ENCODE measurements around the gene CD84. TPM values are rescaled to one million over a fixed set of nuclear protein-coding genes. Genes with fewer than 3 reads are reported as not detected.

Gene CD84
- polyA plus RNA-seq, 1 donor (not counting 4 experiments of a cell fraction or from before 2014, with no cell fraction given) = not detected

DNA sequence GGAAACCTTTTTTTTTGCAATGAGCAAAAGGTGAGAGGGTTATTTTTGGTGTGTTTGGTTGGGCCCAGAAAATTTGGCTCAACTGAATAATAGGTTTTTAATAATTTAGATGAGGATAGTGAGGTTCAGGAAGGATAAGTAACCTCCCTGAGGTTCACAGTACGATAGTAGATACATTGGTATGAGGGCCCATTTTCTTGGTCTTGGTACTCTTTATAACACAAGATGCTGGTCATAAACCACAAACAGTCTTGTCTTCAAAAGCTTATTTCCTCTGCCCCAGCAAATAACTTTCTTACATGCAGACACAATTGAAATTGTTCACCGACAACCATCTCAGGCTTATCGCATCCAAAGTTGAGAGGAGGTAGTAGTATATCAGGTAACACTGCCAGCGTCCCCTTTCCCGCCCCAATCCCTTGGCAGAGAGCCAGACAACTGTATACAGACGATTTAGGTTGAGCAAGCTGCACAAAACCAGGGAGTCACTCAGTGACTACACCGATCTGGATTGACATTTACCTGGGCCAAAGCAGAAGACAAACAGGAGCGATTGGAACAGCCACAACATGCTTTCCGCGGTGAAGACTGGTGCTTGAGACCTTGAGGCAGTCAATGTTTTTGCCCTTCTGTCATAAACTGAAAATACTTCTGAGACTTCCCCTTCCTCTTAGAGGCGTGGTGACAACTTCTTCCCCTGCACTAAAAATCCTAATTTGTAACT is 56.5 kb downstream of the CD84 start, which contains the start of gene SLAMF6:
TSS of gene SLAMF6 (minus strand) at position 634 of the 724 bp plus-strand sequence. CDS start at position 571, 63 bp downstream.
- dilution Hi-C loops (cut with MboI; ENCODE audit: extremely low pct_ligation_motif_present, low sequenced_read_pairs) = no loop called here
- Histone ChIP-seq H3K4me2 (ENCODE audit: control insufficient read depth, extremely low read depth, insufficient read depth, low read depth, low read length) (no peak within 1 kb of the TSS), H3K9me1 (ENCODE audit: control insufficient read depth, extremely low read depth, insufficient read depth, low read length) (no peaks in the 10 kb centered on the region), H4K20me1 (ENCODE audit: control insufficient read depth, extremely low read depth, insufficient read depth, low read length) (no peaks in the 10 kb centered on the region), H3K36me3 (ENCODE audit: control insufficient read depth in 2 of 2, extremely low read depth in 1 of 2, insufficient read depth in 2 of 2, low read length in 2 of 2) (no peaks in the 10 kb centered on the region), H3K9ac (ENCODE audit: control insufficient read depth, extremely low read depth, insufficient read depth, low read length) (no peak within 1 kb of the TSS), H3K27ac (ENCODE audit: control insufficient read depth, insufficient read depth, low read length) (no peak within 1 kb of the TSS), H2AFZ (ENCODE audit: control insufficient read depth, low read length) (no peak within 1 kb of the TSS), H3K9me3 (ENCODE audit: control insufficient read depth, low read depth, low read length) (no peaks in the 10 kb centered on the region), H3K4me1 (ENCODE audit: control insufficient read depth, extremely low read depth, insufficient read depth, low read length) (peaks cover 17% of the 10 kb centered on the region), H3K27me3 (ENCODE audit: control insufficient read depth, extremely low read depth, insufficient read depth, low read length) (no peaks in the 10 kb centered on the region), H3K4me3 (ENCODE audit: control insufficient read depth in 2 of 3, extremely low read depth in 1 of 3, insufficient read depth in 2 of 3, low read depth in 1 of 3, low read length in 3 of 3) (no peak within 1 kb of the TSS), H3K79me2 (ENCODE audit: control insufficient read depth, insufficient read depth, low read length) (no peaks in the 10 kb centered on the region)
- no peak for DNase-seq (ENCODE audit: low read depth, low spot score)
- TF ChIP-seq, protein P1, sequence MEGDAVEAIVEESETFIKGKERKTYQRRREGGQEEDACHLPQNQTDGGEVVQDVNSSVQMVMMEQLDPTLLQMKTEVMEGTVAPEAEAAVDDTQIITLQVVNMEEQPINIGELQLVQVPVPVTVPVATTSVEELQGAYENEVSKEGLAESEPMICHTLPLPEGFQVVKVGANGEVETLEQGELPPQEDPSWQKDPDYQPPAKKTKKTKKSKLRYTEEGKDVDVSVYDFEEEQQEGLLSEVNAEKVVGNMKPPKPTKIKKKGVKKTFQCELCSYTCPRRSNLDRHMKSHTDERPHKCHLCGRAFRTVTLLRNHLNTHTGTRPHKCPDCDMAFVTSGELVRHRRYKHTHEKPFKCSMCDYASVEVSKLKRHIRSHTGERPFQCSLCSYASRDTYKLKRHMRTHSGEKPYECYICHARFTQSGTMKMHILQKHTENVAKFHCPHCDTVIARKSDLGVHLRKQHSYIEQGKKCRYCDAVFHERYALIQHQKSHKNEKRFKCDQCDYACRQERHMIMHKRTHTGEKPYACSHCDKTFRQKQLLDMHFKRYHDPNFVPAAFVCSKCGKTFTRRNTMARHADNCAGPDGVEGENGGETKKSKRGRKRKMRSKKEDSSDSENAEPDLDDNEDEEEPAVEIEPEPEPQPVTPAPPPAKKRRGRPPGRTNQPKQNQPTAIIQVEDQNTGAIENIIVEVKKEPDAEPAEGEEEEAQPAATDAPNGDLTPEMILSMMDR (optimal IDR thresholded peaks at IDR 0.05 in 1 of 3, IDR thresholded peaks at IDR 0.05 in 1 of 3, conservative IDR thresholded peaks at IDR 0.05 in 1 of 3; ENCODE audit: extremely low read depth in 1 of 3, insufficient read depth in 2 of 3, low read length in 3 of 3) = no peak
- no peak for TF ChIP-seq EZH2 (IDR thresholded peaks at IDR 0.05; ENCODE audit: low read length)
- no peak for FAIRE-seq

DNA sequence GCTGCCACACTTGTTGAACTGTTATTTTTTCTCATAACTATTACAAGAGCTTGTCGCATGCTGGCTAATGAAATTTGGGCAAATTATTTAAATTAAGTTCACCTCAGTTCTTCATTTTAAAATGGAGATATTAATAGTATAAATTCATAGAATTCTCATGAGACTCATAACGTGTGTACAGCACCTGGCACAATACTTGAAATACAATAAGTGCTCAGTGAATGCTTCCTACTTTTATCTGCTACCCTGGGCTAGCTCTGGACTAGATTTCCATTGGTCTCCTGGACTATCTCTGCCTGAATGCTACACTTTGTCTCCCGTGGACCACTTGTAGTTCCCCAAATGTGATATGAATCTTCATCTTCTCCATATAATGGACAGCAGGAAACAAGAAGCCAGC is 57.2 kb downstream of the CD84 start:
- Histone ChIP-seq H4K20me1 (ENCODE audit: control insufficient read depth, extremely low read depth, insufficient read depth, low read length) (no peaks in the 10 kb centered on the region), H3K27me3 (ENCODE audit: control insufficient read depth, extremely low read depth, insufficient read depth, low read length) (no peaks in the 10 kb centered on the region), H2AFZ (ENCODE audit: control insufficient read depth, low read length) (no peak overlapping the region), H3K27ac (ENCODE audit: control insufficient read depth, insufficient read depth, low read length) (no peak overlapping the region), H3K9me1 (ENCODE audit: control insufficient read depth, extremely low read depth, insufficient read depth, low read length) (no peaks in the 10 kb centered on the region), H3K36me3 (ENCODE audit: control insufficient read depth in 2 of 2, extremely low read depth in 1 of 2, insufficient read depth in 2 of 2, low read length in 2 of 2) (no peaks in the 10 kb centered on the region), H3K9ac (ENCODE audit: control insufficient read depth, extremely low read depth, insufficient read depth, low read length) (no peak overlapping the region), H3K4me2 (ENCODE audit: control insufficient read depth, extremely low read depth, insufficient read depth, low read depth, low read length) (no peak overlapping the region), H3K4me1 (ENCODE audit: control insufficient read depth, extremely low read depth, insufficient read depth, low read length) (peaks cover 17% of the 10 kb centered on the region), H3K4me3 (ENCODE audit: control insufficient read depth in 2 of 3, extremely low read depth in 1 of 3, insufficient read depth in 2 of 3, low read depth in 1 of 3, low read length in 3 of 3) (no peak overlapping the region), H3K79me2 (ENCODE audit: control insufficient read depth, insufficient read depth, low read length) (no peaks in the 10 kb centered on the region), H3K9me3 (ENCODE audit: control insufficient read depth, low read depth, low read length) (no peaks in the 10 kb centered on the region)
- dilution Hi-C loops (cut with MboI; ENCODE audit: extremely low pct_ligation_motif_present, low sequenced_read_pairs) = no loop called here
- TF ChIP-seq, protein P1 (optimal IDR thresholded peaks at IDR 0.05 in 1 of 3, IDR thresholded peaks at IDR 0.05 in 1 of 3, conservative IDR thresholded peaks at IDR 0.05 in 1 of 3; ENCODE audit: extremely low read depth in 1 of 3, insufficient read depth in 2 of 3, low read length in 3 of 3) = no peak
- TF ChIP-seq EZH2 (IDR thresholded peaks at IDR 0.05; ENCODE audit: low read length) = no peak
- DNase-seq (ENCODE audit: low read depth, low spot score) (no peak), FAIRE-seq (no peak)
